Limb (tissue), 2 donors: Measurements from ENCODE around the gene EMCN.
"Not testable (repeated sequence)": the region's sequence is repeated elsewhere in the genome, so short reads cannot be mapped to it uniquely, and the experiment has no call there.

Source experiments
- DNase-seq, 2 donors: peaks; one replicate each; pipeline ENCODE4 v3.0.0-alpha.2; 2016; ENCODE audit errors: extremely low spot score in 2 of 2

The EMCN gene

DNA sequence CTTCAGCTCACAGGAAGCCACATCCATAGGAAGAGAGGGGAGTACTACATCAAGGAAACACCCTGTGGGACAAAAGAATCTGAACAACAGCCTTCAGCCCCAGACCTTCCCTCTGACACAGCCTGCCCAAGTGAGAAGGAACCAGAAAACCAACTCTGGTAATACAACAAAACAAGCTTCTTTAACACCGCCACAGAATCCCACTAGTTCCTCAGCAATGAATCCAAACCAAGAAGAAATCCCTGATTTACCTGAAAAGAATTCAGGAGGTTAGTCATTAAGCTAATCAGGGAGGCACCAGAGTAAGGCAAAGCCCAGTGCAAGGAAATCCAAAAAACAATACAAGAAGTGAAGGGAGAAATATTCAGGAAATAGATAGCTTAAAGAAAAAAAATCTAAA is 137.4 kb downstream of the EMCN start:
- DNase-seq: not testable (repeated sequence)

DNA sequence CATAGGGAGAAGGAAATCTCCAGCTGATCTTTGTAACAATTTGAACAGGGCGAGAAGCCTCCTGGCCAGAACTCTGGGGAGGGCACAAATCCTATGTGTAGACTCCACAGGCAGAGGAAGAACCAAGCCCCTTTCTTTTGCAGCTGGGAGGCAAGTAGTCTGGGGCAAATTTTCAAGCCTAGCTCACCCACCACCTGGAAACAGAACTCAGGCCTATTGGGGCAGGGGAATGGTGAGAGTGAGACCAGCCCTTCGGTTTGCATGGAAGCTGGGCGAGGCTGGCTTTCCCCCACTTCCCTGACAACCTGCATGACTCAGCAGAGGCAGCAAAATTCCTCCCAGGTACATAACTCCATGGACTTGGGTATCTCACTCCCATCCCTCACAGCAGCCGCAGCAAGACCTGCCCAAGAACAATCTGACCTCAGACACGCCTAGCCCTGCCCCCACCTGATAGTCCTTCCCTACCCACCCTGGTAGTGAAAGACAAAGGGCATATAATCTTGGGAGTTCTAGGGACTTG is 138.2 kb downstream of the EMCN start:
- no peak for DNase-seq

DNA sequence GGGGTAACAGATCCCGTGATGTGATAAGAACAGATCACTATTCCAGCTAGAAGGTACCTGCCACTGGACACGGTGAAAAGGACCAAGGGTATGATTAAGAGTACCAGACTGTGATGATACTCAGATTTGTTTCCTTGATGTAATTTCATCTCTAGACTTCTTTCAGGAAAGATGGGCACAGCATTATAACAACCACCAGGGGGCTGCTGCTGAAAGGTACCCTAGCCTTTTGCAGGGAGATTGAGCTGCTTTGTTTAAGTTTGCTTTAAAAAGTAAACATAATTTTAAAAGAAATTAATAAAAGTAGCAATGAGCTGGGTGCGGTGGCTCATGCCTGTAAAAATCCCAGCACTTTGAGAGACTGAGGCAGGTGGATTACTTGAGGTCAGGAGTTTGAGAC is 145.4 kb downstream of the EMCN start:
- DNase-seq: no peak

DNA sequence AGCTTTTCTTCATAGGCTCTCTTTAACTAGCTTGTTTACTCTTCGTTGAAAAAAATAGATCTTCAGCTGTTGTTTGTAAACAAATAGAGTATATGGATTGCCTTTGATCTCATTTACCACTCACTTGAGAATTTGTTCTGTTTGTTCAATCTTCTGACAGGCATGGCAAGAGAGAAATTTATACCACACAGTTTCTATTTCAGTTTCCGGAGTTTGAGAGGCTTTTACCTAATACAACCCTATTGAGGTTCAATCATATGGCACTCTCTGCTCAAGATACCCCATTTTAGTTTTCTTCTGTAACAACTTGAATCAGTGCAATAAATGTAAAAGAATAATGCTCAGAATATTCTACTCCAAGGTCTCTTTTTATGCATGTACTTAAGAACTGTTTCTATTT is 148.0 kb downstream of the EMCN start:
- DNase-seq: no peak

DNA sequence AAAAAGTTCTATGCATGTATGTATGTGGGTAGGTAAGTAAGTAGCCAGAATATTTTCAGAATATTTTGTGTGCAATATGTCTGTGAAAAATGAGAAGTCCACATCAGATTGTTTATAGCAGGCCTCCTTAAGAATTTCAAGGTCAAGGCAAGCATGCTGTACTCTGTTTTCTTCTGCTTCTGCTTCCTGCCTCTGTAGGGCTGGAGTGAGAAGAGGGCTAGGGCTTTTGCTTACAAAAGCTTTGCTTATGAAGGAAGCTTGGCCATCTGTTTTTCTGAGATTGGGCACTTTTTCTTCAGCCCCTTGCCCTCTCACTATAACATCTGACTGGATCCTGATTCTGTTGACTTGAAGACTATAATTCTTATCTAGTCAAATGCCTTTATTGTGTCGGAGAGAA is 150.4 kb downstream of the EMCN start:
- DNase-seq: no peak

DNA sequence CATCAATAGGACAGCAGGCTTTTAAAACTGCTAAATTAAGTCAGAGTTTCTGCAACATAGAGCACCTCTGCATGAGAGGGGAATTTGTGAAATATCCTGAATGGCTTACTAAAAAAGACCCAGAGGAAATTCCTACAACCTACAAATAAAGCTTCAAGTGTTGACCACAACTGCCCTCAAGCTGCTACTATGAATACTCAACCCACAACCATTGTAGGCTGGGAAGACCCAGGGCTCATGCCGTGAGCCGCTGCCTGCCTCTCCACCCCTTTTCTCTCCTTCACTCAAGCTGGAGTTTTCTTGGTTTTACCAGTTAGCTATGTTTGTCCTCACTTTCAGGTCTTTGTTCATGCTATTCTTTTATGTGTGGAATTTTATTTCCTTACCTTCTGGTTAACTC is 151.6 kb downstream of the EMCN start:
- DNase-seq: no peak

DNA sequence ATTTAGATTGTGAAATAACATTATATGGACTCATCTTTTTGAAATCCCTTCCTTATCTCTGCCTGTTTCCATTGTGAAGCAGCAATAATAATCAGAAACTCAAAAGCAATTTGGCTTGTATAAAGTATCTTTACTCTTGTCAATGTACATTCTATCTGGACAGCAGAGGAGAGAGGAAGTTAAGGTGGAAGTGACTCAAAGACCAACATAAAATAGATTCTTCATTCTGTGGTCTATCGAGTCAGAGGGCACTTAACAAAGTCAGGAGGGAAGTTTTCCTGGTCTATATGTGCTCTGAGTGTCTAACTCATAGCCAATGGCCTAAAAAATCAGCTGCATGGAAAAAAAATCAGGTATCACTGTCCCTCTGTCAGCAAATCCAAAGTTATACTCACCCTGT is 155.5 kb downstream of the EMCN start:
- DNase-seq: no peak

DNA sequence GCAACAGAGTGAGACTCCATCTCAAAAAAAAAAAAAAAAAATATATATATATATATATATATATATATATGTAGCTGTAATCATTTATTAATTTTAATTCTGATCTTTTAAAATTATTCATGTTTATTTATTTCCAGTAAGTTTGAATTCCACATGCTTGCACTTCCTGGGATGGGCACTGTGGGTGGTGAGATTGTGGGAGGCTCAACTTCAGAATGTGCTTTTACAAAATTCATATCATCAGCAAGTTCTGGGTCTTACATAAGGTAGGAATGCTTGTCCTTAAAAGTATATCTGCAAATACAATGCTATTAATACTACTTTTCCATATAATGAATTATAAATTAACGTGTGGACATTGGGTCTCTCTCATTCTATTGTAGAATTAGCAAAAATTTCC is 156.5 kb downstream of the EMCN start:
- no peak for DNase-seq

DNA sequence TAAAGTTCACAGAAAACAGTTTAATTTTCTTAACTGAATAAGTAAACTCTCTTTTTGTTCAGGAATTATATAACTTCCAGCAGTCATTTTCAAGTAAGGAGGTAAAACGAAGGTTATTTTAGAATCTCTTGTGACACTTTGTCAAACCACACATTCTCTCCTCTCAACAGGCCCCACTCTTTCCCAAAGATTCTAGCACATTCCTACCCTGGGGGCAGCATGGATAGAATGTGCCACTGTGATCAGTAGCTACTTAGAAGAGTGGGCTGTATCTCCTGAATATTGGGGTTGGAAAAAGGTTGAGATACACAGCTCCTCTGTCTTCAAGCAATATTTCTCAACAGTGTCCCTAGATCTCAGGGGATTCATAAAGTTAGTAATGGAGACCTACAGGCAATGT is 157.6 kb downstream of the EMCN start:
- DNase-seq: no peak

DNA sequence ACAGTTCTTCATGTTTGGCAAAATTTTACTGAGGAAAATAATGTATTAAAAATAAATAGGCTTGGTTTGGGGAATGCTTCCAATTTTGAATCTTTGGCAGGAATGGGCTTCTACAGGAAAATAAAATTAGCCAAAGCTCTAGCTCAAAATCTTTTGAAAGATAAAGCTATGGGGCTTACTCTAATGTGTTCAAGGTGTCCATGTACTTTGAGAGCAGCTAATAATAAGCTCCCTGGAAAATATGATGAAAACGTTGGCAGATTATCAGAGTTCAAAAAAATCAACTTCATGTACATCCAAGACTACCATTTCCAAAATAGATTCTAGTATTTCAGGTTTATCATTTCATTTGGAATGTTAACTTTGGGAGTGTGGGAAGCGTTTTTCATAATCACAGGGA is 158.4 kb downstream of the EMCN start:
- DNase-seq: peak in 1 of 2 donors; percentile 53

DNA sequence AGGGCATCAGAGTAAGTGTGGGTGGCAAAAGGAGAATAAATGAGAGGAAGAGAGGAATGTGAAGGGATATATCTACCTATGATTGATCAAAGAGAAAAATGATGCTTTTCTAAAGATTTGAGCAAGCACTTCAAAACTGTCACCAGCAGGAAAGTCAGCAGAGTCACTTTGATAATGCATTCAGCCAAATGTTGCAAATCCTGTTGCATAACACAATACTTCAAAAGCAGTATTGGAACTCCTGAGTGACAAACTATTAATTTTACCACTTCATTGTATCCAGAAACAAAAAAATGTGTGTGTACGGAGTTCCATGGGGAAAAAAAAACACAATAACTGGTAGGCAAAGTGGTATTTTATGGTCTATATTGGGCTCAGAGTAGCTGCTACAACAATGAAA is 160.3 kb downstream of the EMCN start:
- no peak for DNase-seq

DNA sequence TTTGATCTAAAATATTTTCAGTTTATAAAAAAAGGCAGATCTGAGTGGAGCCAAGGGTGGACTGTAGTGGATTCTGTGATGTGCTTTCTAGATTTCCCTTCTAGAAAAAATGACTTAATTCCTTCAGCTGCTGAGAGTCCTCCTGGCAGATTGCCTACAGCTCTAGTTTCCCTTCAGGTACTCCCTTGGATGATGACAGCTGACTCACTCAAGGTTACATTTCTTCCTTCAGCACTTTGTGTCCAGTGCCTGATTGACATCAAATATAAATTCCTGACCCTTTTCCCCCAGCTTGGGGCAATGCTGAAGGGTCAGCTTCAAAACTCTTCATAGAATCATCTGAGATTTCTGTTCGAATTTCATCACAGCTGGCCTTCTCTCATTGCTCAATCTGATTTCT is 161.7 kb downstream of the EMCN start:
- DNase-seq: no peak

DNA sequence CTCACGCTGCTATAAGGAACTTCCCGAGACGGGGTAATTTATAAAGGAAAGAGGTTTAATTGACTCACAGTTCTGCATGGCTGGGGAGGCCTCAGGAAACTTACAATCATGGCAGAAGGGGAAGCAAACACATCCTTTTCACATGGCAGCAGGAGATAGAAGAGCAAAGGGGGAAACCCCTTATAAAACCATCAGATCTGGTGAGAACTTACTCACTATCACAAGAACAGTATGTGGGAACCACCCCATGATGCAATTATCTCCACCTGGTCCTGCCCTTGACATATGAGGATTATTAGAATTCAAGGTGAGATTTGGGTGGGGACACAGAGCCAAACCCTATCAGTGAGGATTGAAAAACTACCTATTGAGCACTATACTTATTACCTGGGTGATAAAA is 165.5 kb downstream of the EMCN start:
- DNase-seq: not testable (repeated sequence)

DNA sequence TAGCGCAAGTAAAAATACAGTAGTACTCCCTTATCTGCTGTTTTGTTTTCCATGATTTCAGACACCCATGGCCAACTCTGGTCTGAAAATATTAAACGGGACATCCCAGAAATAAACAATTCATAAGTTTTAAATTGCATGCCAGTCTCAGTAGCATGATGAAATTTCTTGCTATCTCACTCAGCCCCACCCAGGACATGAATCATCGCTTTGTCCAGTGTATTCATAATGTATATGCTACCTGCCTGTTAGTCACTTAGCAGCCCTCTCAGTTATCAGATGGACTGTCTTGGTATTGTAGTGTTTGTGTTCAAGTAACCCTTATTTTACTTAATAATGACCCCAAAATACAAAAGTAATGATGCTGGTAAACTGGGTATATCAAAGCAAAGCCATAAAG is 169.3 kb downstream of the EMCN start:
- DNase-seq: no peak

DNA sequence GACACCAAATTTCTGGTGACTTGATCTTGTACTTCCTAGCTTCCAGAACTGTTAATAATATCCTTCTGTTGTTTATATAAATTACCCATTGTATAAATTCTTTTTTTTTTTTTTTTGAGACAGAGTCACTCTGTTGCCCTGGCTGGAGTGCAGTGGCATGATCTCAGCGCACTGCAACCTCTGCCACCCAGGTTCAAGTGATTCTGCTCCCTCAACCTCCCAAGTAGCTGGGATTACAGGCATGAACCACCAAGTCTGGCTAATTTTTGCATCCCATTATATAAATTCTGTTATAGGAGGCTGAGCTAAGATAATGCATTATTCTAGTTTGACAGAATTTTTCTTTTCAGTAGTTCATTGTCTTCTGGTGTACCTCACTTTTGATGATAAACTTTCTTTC is 170.6 kb downstream of the EMCN start:
- DNase-seq: no peak

DNA sequence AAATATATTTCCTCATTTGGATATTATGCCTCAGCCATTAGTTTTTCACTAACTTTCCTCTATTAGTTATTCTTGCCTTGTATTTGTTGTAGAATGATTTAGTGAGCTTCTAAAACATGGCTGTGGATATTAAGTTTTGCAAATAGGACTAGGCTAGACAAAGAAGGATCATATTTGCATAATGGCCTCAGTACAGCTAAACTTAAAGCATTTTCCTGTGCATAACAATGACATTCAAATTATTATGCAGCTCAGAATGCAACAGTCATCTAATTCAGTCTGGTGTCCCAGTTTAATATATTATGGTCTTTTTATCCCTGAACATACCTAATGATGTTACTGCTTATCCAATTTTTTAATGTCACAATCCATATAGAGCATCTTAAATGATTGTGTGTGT is 172.2 kb downstream of the EMCN start:
- DNase-seq: no peak
